ENCODE results near the gene PGM1.
A peak's percentile ranks its signal among the peaks of the same experiment; 100 is the strongest.

Gene PGM1

DNA sequence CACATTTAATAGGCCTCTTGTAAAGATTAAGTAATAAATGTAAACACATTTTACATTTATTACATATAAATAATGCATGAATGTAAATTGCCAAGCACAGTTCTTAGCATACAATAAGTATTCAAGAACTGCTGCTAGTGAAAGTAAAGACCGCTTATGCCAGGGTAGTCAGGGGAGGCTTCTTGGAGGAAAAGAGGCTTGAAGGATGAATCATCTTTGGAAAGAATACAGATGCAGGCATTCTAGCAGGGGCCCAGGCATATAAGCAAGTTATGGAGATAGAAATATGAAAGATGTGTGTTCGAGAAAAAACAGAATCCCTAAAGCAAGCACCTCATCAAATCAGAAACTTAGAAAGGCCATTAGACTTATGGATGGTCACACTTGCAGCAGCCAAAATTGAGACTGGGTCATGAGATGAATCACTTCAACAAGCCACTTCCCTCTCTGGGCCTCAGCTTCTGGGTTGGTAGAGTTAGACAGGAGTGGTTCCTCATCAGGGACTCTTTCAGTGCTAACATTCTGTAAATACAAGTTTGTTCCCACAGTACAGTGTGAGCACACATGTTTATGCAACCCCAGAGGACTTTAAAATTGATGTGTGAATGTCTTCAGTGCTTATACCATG lies 100.8 kb downstream of the PGM1 start:
- no peaks in the 10 kb centered on the region for H3K36me3 ChIP-seq (ENCODE audit: low read depth)
- no peak overlapping the region for H3K4me3 ChIP-seq (ENCODE audit: severe bottlenecking)
- peaks cover 3% of the 10 kb centered on the region for H3K4me1 ChIP-seq (ENCODE audit: insufficient read depth, poor library complexity, severe bottlenecking)
- H3K27me3 ChIP-seq (ENCODE audit: insufficient read depth, poor library complexity, severe bottlenecking): no peaks in the 10 kb centered on the region
- TF ChIP-seq, protein P1, sequence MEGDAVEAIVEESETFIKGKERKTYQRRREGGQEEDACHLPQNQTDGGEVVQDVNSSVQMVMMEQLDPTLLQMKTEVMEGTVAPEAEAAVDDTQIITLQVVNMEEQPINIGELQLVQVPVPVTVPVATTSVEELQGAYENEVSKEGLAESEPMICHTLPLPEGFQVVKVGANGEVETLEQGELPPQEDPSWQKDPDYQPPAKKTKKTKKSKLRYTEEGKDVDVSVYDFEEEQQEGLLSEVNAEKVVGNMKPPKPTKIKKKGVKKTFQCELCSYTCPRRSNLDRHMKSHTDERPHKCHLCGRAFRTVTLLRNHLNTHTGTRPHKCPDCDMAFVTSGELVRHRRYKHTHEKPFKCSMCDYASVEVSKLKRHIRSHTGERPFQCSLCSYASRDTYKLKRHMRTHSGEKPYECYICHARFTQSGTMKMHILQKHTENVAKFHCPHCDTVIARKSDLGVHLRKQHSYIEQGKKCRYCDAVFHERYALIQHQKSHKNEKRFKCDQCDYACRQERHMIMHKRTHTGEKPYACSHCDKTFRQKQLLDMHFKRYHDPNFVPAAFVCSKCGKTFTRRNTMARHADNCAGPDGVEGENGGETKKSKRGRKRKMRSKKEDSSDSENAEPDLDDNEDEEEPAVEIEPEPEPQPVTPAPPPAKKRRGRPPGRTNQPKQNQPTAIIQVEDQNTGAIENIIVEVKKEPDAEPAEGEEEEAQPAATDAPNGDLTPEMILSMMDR (IDR thresholded peaks at IDR 0.05; ENCODE audit: poor library complexity, severe bottlenecking): no peak
- DNase-seq (ENCODE audit: low spot score) (no peak), ATAC-seq (ENCODE audit: low read depth) (no peak)
- H3K27ac ChIP-seq (ENCODE audit: poor library complexity, severe bottlenecking): no peak overlapping the region
- H3K9me3 ChIP-seq (ENCODE audit: severe bottlenecking): no peaks in the 10 kb centered on the region

DNA sequence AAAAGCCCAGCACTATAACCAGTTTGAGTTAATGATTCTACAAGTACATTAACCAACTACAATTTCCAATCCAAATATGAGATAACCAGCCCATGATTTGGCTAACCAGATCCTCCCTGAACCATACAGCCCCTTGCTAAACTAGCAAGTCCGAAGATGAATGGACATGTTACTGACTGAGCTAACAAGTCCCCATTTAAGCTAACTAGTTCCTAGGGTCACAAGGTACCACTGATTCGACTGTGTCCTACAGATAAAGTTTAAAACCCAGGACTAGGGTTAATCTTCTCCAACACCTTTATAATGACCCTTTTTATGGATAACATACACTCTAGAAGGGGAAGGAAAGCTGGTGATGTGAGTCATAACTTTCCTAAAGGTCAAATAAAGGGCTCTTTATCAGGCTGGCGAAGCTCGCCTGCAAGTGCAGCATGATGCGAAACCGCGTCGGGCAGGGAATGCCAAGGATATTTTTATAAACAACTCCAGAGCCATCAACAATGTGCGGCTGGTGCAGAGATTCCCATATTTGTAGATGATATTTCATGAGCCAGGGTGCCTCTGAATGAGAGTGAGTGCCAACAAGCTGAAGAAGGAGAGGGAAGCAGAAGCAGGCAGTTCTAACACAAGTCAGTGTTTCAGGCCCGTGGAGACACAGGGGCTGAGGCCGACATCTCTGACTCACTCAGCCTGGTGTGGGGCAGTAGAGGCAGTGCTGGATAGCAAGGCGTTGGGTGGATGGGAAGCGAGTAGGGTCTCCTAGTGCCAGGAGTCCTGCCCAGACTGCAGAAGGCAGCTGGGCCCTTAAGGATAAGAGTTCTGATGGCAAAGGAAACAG lies 105.0 kb downstream of the PGM1 start:
- Histone ChIP-seq H3K4me3 (ENCODE audit: severe bottlenecking) (no peak overlapping the region), H3K4me1 (ENCODE audit: insufficient read depth, poor library complexity, severe bottlenecking) (no peaks in the 10 kb centered on the region), H3K9me3 (ENCODE audit: severe bottlenecking) (no peaks in the 10 kb centered on the region), H3K36me3 (ENCODE audit: low read depth) (no peaks in the 10 kb centered on the region), H3K27ac (ENCODE audit: poor library complexity, severe bottlenecking) (no peak overlapping the region), H3K27me3 (ENCODE audit: insufficient read depth, poor library complexity, severe bottlenecking) (no peaks in the 10 kb centered on the region)
- DNase-seq (ENCODE audit: low spot score): no peak
- TF ChIP-seq, protein P1 (IDR thresholded peaks at IDR 0.05; ENCODE audit: poor library complexity, severe bottlenecking): no peak
- no peak for ATAC-seq (ENCODE audit: low read depth)

DNA sequence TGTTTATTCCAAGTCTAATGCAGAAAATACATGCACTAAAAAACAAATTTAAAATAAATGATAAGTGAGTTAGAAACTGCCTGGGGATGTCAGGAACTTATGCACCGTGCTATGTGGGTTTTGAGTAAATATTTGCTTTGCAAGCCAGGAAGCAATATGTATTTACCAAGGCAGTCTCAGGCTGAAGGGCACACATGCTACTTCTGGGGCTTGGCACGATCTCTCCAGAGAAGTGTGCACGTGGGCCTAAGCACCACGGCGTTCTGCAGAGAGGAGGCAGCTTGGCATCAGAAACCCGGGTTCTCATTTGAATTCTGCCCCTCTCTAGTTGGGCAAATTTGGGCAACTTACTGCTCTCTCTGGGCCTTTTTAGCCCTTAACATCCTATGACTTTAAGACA lies 108.0 kb downstream of the PGM1 start:
- DNase-seq (ENCODE audit: low spot score) (no peak), ATAC-seq (ENCODE audit: low read depth) (peak; percentile 45; the same call in 1 of the 3 replicates)
- Histone ChIP-seq H3K36me3 (ENCODE audit: low read depth) (no peaks in the 10 kb centered on the region), H3K4me3 (ENCODE audit: severe bottlenecking) (no peak overlapping the region), H3K27me3 (ENCODE audit: insufficient read depth, poor library complexity, severe bottlenecking) (no peaks in the 10 kb centered on the region), H3K9me3 (ENCODE audit: severe bottlenecking) (no peaks in the 10 kb centered on the region), H3K27ac (ENCODE audit: poor library complexity, severe bottlenecking) (no peak overlapping the region), H3K4me1 (ENCODE audit: insufficient read depth, poor library complexity, severe bottlenecking) (peaks cover 13% of the 10 kb centered on the region)
- TF ChIP-seq, protein P1 (IDR thresholded peaks at IDR 0.05; ENCODE audit: poor library complexity, severe bottlenecking): no peak

DNA sequence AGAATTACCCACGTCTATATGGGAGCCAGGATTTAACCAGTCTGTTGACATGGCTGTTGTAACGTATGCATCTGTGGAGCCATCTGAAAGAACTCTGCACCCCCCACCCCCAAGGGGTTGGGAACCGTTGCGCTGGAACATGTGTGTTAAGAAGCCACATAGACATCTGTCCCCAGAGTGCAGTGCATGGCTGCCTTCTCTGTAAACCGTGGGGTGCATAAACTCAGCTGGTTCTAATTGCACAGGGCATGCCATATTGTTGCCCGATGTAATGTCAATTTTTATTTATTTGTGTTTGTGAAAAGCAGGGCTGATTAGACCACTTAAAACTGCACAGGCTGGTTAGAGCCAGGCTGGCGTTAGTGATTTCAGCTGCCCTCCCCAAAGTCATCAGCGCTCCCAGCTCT lies 110.5 kb downstream of the PGM1 start:
- no peak overlapping the region for H3K4me3 ChIP-seq (ENCODE audit: severe bottlenecking)
- no peaks in the 10 kb centered on the region for H3K27me3 ChIP-seq (ENCODE audit: insufficient read depth, poor library complexity, severe bottlenecking)
- no peak overlapping the region for H3K27ac ChIP-seq (ENCODE audit: poor library complexity, severe bottlenecking)
- peaks cover 13% of the 10 kb centered on the region for H3K4me1 ChIP-seq (ENCODE audit: insufficient read depth, poor library complexity, severe bottlenecking)
- TF ChIP-seq, protein P1 (IDR thresholded peaks at IDR 0.05; ENCODE audit: poor library complexity, severe bottlenecking): no peak
- no peaks in the 10 kb centered on the region for H3K9me3 ChIP-seq (ENCODE audit: severe bottlenecking)
- DNase-seq (ENCODE audit: low spot score): no peak
- no peaks in the 10 kb centered on the region for H3K36me3 ChIP-seq (ENCODE audit: low read depth)
- no peak for ATAC-seq (ENCODE audit: low read depth)

DNA sequence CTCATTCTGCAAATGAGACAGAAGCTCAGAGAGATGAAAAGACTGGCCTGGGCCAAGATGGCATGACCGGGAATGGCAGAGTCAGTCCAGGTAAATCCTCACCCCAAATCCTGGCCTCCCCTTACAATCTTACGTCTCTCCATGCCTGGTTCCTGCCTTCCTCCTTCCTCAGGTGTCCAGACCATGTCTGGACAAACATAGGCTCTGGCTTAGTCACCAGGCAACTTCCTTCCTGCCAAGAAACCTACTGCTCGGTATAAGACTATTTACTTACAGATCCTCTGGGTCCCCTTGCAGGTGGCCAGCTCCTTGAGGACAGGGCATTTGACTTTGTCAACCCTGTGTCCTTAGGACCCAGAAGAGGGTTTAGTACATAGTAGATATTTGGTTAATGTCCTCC lies 111.2 kb downstream of the PGM1 start:
- no peak overlapping the region for H3K4me3 ChIP-seq (ENCODE audit: severe bottlenecking)
- H3K27me3 ChIP-seq (ENCODE audit: insufficient read depth, poor library complexity, severe bottlenecking): no peaks in the 10 kb centered on the region
- ATAC-seq (ENCODE audit: low read depth) (peak; percentile 93), DNase-seq (ENCODE audit: low spot score) (no peak)
- H3K4me1 ChIP-seq (ENCODE audit: insufficient read depth, poor library complexity, severe bottlenecking): peaks cover 13% of the 10 kb centered on the region
- no peaks in the 10 kb centered on the region for H3K9me3 ChIP-seq (ENCODE audit: severe bottlenecking)
- no peak overlapping the region for H3K27ac ChIP-seq (ENCODE audit: poor library complexity, severe bottlenecking)
- TF ChIP-seq, protein P1 (IDR thresholded peaks at IDR 0.05; ENCODE audit: poor library complexity, severe bottlenecking): no peak
- no peaks in the 10 kb centered on the region for H3K36me3 ChIP-seq (ENCODE audit: low read depth)

Measured in RWPE2 (cell line).